Activated CD4-positive, CD25-positive, alpha-beta regulatory T cell treated with anti-CD3 and anti-CD28 coated beads, Interleukin-2, amount 50 U/mL, for 72 hours (primary cell): ENCODE data around the gene CDH23.

Source experiments
- DNase-seq: peaks from one replicate; pipeline ENCODE4 v3.0.0; 2021

Gene CDH23

DNA sequence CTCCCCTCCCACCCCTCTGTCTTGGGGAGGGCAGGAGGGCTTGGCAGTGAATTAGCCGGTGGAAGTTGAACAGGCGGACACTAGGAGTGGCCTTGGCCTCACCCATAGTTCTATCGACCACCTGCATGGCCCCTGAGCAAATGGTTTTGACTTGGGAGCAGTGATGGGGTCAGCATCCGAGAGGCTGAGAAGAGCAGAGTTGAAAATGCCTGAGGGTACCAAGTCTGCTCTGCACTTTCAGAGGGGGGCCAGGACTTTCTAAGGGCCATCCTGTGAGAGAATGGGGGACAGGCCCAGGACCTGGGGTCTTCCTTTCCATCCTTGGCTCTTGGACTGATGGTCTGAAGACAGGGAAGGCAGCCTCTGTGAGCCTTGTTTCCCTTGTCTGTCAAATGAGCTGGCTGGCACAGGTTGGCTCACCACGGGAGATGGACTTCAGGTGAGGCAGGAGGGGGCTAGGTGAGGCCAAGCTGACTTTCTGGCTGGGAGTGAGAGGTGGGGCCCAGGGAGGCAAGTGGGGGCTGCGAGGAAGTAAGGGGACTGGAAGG is 29.4 kb downstream of the CDH23 start:
- DNase-seq = no peak

DNA sequence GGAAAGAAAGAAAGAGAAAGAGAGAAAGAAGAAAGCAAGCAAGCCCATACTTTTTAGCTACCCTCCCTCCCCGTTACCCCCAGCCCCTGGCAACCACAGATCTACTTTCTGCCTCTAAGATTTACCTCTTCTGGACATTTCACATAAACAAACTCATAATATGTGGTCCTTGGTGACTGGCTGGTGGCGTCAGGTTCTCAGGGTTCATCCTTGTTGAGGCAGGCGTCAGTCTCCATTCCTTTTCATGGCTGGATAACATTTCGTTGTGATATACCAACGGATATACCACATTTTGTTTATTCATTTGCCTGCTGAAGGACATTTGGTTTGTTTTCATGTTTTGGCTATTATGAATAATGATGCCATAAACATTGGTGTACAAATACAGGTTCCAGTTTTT is 30.5 kb downstream of the CDH23 start:
- no peak for DNase-seq

- no peak for DNase-seq
Measured at GRCh38 chr10:71429304-71429703, 32.6 kb downstream of the CDH23 start.

GRCh38 chr10:71429929-71430328 is 33.2 kb downstream of the CDH23 start:
- no peak for DNase-seq

DNA sequence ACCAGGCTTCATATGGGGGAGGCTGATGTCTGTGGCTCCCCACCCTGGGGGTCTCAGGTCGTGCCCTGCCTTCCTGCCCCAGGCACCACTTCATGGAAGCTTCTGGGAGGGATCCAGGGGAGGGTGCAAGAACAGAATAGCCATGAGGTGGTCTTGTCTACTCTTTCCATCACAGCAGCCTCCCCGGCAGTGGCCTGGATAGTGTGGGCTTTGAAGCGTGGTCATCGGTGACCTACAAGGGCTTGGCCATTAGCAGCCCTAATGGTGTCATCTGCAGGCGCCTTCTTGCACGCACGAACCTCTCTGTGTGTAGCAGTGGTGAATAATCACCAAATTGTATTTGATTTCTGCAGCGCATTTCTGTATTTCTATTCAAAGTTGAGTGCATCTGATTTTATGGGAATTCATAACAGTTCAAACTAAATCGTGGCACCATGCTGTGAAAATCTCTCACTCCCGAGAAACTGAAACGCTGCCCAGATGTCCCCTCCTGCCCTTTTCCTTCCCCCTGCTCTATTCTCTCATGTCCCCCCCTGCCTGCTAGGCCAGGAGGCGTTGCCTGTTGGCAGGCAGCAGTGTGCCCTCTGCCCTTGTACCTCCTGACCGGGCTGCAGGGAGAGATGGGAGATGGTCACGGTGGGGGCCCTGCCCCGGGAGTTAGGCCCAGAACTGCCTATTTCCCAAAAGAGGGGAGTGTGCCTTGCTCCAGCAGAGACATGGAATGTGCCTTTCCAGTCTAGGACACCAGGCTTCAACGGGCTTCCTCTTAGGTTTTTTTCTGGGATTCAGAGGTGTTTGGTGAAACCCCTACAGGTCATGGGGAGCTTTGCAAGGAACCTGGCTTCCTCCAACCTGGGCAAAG is 34.8 kb downstream of the CDH23 start:
- no peak for DNase-seq

DNA sequence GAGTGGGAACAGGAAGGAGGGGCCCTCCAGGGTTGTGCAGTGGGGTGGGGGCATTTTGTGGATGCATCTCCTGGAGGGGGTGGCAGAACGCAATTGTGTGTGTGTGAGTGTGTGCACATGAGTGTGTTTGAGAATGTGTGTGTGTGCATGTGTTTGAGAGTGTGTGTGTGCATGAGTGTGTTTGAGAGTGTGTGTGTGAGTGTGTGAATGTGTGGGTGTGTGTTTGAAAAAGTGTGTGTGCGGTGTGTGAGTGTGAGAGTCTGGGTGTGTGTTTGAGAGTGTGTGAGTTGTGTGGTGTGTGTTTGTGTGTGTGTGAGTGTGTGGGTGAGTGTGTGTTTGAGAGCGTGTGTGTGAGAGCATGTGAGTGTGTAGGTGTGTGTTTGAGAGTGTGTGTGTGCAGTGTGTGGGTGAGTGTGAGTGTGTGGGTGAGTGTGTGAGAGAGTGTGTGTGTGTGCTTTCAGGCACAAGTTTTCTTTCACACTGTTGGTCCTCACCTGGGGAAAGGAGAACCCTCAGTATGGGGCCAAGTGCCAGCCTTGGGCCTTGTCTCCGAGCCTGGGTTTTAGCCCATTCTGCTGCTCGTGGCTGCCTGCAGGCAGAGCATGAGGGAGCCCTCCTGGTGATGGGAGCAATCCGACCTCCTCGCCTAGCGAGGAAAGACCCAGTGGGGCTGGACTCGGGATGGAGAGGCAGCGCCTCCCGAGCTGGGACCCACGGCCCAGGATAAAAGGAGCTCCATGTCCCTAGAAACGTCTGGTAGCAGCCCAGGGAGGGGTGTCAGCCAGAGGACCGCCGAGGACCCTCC is 35.6 kb downstream of the CDH23 start:
- no peak for DNase-seq

DNA sequence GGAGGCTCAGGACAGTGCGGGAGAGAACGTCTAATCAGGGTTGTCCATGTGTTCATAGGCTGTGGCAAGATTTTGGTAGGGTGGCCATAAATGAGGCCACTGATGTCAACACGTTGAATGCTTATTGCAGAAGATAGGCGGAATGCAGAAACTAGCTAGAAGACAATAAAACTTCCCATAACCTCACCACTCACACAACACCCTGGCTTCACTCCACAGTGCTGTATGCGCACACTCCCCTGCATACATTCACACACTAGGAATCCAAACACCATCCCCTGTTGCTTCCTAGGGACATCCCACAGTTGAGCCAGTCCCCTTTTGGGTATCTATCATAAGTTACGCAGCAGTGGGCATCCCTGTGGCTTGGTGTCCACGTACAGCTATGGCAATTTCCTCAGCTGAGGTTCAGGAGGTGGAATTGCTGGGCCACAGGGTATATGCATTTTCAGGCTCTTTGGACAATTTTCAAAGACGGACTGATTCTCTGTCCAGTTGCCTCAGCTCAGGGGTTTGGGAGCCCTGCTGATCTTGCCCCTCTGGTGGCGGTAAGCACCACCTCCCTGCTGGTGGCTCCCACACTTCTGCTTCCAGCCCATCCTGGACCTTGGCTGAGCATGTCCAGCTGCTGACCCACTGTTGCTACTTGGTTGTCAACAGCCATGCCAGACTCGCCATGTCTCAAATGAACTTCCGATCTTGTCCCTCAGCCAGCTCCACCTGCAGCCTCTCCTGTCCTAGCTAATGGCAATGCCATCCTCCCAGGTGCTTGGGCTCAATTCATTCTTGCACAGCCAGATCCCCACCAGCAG is 36.4 kb downstream of the CDH23 start:
- no peak for DNase-seq

- DNase-seq = no peak
Measured at GRCh38 chr10:71433768-71434744, 37.3 kb downstream of the CDH23 start.

DNA sequence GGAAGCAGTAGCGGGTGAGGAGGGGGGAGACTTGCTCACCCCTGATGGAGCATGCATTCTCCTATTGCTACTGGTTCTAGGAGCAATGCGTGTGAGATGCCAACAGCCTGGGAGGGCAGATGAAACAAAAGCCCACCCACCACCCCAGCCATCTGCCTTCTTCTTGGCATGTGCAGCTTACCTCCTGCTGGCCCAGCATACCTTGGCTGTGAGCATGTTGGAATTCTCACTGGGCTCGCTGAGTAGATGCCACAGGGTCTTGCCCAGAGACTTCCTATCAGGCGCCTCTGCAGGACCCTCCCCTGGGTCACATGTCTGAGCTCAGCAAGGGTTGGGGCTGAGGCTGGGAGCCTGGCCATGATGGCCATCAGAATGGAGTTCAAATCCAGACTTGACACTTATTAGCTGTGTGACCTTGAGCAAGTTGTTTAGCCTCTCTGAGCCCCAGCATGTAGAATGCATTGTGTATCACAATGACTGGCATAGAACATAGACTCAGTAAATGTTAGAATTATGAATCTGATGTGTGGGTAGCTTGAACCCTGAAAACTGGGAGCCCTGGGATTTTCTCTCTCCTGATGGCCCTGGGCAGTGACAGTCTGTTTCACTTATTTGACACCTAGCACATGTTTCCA is 38.2 kb downstream of the CDH23 start:
- no peak for DNase-seq

GRCh38 chr10:71435571-71436267 is 39.0 kb downstream of the CDH23 start:
- DNase-seq = no peak

DNA sequence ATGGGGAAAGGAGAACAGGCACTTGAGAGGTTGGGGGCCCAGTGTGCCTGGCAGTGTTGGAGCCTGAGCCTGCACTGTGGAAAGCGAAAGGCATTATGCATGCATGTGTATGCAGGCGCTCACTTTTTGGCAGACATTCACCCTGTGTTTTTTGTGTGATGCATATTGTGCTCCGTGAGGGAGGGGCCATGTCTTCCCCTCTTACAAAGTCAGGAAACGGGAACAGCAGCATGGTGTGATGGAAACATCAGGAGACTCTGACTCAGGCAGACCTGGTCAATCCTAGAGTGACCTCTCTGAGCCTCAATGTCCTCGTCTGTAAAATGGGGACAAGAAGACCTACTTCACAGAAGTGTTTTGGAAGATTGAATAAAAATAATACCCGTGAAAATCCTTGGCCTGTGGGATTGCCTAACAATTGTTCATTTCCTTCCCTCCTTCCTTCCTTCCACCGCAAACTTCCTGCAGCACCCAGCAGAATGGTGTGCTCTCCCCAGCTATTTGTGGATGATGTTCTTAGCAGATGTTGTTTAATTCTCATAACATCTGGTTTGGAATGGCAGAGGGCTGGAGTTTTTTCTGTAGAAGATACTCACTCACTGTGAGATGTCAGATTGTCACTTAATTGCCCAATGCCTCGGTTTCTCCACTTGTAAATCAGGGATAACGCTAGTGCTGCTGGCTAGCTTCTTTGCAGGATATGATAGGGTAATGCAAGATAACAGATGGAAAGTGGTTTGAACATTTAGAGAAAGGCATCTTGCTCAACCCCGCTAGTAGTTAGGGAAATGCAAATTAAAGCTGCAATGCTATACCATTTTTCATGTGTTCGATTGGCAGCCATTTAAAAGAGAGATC is 39.8 kb downstream of the CDH23 start:
- DNase-seq = no peak

GRCh38 chr10:71437537-71438092 is 40.9 kb downstream of the CDH23 start:
- no peak for DNase-seq

DNA sequence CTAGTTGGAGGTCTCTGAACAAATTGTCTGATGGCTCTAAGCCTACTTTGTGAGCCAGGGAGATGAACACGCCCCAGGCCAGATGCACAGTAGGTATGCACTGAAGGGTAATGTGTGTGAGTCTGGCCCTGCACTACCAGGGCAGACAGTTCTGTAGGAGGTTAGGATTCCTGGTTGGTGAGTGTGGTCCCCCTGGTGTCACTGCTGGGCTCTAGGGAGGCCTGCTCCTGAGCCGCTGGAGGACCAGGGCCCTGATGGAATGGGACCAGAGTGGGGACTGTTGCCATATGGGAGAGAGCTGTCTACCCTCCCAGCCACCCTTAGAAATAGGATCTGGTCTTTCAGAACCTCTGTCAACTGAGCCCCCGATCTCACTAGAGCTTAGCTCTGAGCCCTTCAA is 42.0 kb downstream of the CDH23 start:
- no peak for DNase-seq

- DNase-seq = no peak
Measured at GRCh38 chr10:71439670-71440425, 43.1 kb downstream of the CDH23 start.

- no peak for DNase-seq
Measured at GRCh38 chr10:71440506-71441035, 43.9 kb downstream of the CDH23 start.

DNA sequence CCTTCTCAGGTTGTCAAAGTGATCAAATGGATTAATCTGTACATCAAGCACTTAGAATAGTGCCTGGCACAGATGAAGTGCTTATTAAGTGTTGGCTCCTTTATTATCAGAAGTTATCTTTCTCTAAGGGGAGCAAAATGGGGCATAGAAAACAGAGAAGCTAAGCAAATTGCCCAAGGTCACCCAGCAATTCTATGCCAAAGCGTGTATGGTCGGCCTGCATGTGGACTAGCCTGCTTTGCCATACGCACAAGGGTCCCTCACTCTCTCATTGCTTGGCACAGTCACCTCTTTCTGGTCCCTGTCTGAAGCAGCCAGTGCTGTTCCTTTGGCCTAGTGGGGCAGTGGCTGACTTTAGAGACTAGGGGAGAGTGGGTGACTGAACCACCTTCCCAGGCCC is 45.3 kb downstream of the CDH23 start:
- DNase-seq = no peak

GRCh38 chr10:71442859-71443570 is 46.3 kb downstream of the CDH23 start:
- no peak for DNase-seq

DNA sequence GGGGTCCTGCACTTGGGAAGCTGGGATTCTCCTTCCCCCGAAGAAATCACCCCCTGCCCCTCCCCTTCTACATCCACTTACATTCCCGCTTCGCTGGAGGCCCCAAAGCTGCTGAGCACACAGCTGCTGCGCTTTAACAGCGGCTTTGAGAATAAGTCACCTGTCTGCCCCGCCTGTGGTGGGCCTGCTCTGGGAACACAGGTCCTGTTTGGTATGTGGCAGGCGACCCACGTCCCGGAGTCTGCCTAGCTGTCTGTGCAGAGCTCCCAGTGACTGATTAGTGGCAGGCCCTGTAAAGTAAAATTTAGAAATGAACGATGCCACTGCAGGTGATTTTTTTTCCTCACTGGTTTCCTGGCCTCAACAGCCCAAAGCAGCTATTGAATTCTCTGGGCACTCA is 47.0 kb downstream of the CDH23 start:
- no peak for DNase-seq
